Hepatocyte (in vitro differentiated cells): ENCODE results near the gene HOXB3. TPM values are rescaled to one million over a fixed set of nuclear protein-coding genes. Genes with fewer than 3 reads are reported as not detected.
A peak's percentile ranks its signal among the peaks of the same experiment; 100 is the strongest.

Experiments
- DNase-seq: peaks from one replicate; pipeline ENCODE4 v3.0.0-alpha.2; 2016; ENCODE audit warnings: low spot score
- H2AFZ ChIP-seq: fragments of 200-600 bp; sonication (generic); 2 replicates; pipeline ENCODE4 v1.6.0; 2016; ENCODE audit warnings: antibody characterized with exemption, mild to moderate bottlenecking
- H3K27ac ChIP-seq: fragments of 200-600 bp; sonication (generic); 2 replicates; pipeline ENCODE4 v1.5.1; 2016; ENCODE audit warnings: mild to moderate bottlenecking
- H3K27me3 ChIP-seq: fragments of 200-600 bp; sonication (generic); 2 replicates; pipeline ENCODE4 v1.6.1; 2016
- H3K36me3 ChIP-seq: fragments of 200-600 bp; sonication (generic); replicated peaks from 2 replicates; pipeline ENCODE4 v1.5.1; 2016; ENCODE audit warnings: low read depth; ENCODE audit not compliant: insufficient read depth
- H3K4me1 ChIP-seq: fragments of 200-600 bp; sonication (generic); 2 replicates; pipeline ENCODE4 v1.5.1; 2016; ENCODE audit warnings: mild to moderate bottlenecking, moderate library complexity; ENCODE audit not compliant: insufficient read depth
- H3K4me2 ChIP-seq: fragments of 200-600 bp; sonication (generic); 2 replicates; pipeline ENCODE4 v1.6.0; 2016
- H3K4me3 ChIP-seq: fragments of 200-600 bp; sonication (generic); 2 replicates; pipeline ENCODE4 v1.5.1; 2016; ENCODE audit warnings: mild to moderate bottlenecking
- H3K79me2 ChIP-seq: fragments of 200-600 bp; sonication (generic); 2 replicates; pipeline ENCODE4 v1.6.0; 2017; ENCODE audit warnings: mild to moderate bottlenecking
- H3K9me2 ChIP-seq: fragments of 200-600 bp; sonication (generic); replicated peaks from 2 replicates; pipeline ENCODE4 v1.6.0; 2017; ENCODE audit warnings: mild to moderate bottlenecking; ENCODE audit not compliant: insufficient read depth
- H3K9me3 ChIP-seq: fragments of 200-600 bp; sonication (generic); 2 replicates; pipeline ENCODE4 v1.5.1; 2016; ENCODE audit warnings: low read depth, mild to moderate bottlenecking
- H4K20me1 ChIP-seq: fragments of 200-600 bp; sonication (generic); 2 replicates; pipeline ENCODE4 v1.6.0; 2016; ENCODE audit warnings: mild to moderate bottlenecking; ENCODE audit not compliant: insufficient read depth, poor library complexity, severe bottlenecking
- CTCF ChIP-seq: fragments of 200-600 bp; sonication (generic); IDR thresholded peaks from 2 replicates; pipeline ENCODE4 v1.5.1; 2016; ENCODE audit warnings: antibody characterized with exemption, mild to moderate bottlenecking; ENCODE audit not compliant: poor library complexity
- EZH2 ChIP-seq: fragments of 200-600 bp; sonication (generic); IDR thresholded peaks from 2 replicates; pipeline ENCODE4 v1.6.1; 2016; ENCODE audit warnings: antibody characterized with exemption, mild to moderate bottlenecking, borderline replicate concordance
- EZH2phosphoT487 ChIP-seq: fragments of 200-600 bp; sonication (generic); IDR thresholded peaks from one replicate; pipeline ENCODE4 v1.6.1; 2018; ENCODE audit warnings: antibody characterized with exemption, mild to moderate bottlenecking, low read depth, moderate library complexity; ENCODE audit not compliant: unreplicated experiment, severe bottlenecking
- WGBS: methylation state at CpG from one replicate; pipeline ENCODE4 v1.1.6; 2016; ENCODE audit warnings: low lambda C conversion rate; ENCODE audit errors: missing lambda C conversion rate; 5-methylcytosine and 5-hydroxymethylcytosine counted together
- polyA plus RNA-seq: library from polyadenylated mRNA; unstranded; fragments of >200 nt; fragmentation: Nextera tagmentation; extraction: Ambion mirVana; gene quantifications from 2 replicates; pipeline ENCODE4 v1.2.1, GENCODE V29; 2016
- total RNA-seq: library from RNA; depleted of rRNA; stranded (reverse); fragments of >200 nt; gene quantifications from 2 replicates; pipeline ENCODE4 v1.2.3, GENCODE V29; 2014

HOXB3 gene
- total and polyA plus RNA-seq, 2 experiments from 2014 or later: 1.8 to 5.9 TPM

- DNase-seq: no peak
- 85% methylated on average over 1 of the region's 1 CpG for WGBS
- no peaks in the 10 kb centered on the region for H3K36me3 ChIP-seq
- no peaks in the 10 kb centered on the region for H4K20me1 ChIP-seq
- H3K79me2 ChIP-seq: peaks cover 20% of the 10 kb centered on the region
- no peak overlapping the region for H2AFZ ChIP-seq
- no peaks in the 10 kb centered on the region for H3K9me3 ChIP-seq
- no peak for TF ChIP-seq CTCF
- TF ChIP-seq EZH2phosphoT487: no peak
- TF ChIP-seq EZH2: no peak
- peaks cover 80% of the 10 kb centered on the region for H3K27me3 ChIP-seq
- peaks cover 22% of the 10 kb centered on the region for H3K4me1 ChIP-seq
- peak overlapping the region; percentile 96 for H3K27ac ChIP-seq
- no peak overlapping the region for H3K4me3 ChIP-seq
- peak overlapping the region; percentile 91 for H3K4me2 ChIP-seq
- no peaks in the 10 kb centered on the region for H3K9me2 ChIP-seq
Observed at GRCh38 chr17:48545539-48545938, 44.5 kb downstream of the HOXB3 start.

- no peaks in the 10 kb centered on the region for H3K9me3 ChIP-seq
- H3K36me3 ChIP-seq: no peaks in the 10 kb centered on the region
- peaks cover 80% of the 10 kb centered on the region for H3K27me3 ChIP-seq
- 21% methylated on average over 11 of the region's 12 CpGs for WGBS
- H3K9me2 ChIP-seq: no peaks in the 10 kb centered on the region
- peaks cover 22% of the 10 kb centered on the region for H3K4me1 ChIP-seq
- peak within 1 kb of the TSS; percentile 91 for H3K4me2 ChIP-seq
- no peak for TF ChIP-seq EZH2
- no peak for TF ChIP-seq EZH2phosphoT487
- no peak for TF ChIP-seq CTCF
- H4K20me1 ChIP-seq: no peaks in the 10 kb centered on the region
- DNase-seq: no peak
- peak within 1 kb of the TSS; percentile 52 for H3K4me3 ChIP-seq
- H2AFZ ChIP-seq: peak within 1 kb of the TSS; percentile 22
- H3K27ac ChIP-seq: peak within 1 kb of the TSS; percentile 96
- H3K79me2 ChIP-seq: peaks cover 20% of the 10 kb centered on the region
Observed at GRCh38 chr17:48545022-48545375, 45.0 kb downstream of the HOXB3 start, which contains the start of gene HOXB2. Gene HOXB2 (minus strand): TSS chr17:48545109. CDS start chr17:48544911, 198 bp downstream.

GRCh38 chr17:48544349-48545021, 45.6 kb downstream of the HOXB3 start:
- Histone ChIP-seq H3K4me1 (peaks cover 22% of the 10 kb centered on the region), H3K27me3 (peaks cover 81% of the 10 kb centered on the region), H3K9me3 (no peaks in the 10 kb centered on the region), H3K79me2 (peaks cover 20% of the 10 kb centered on the region), H4K20me1 (no peaks in the 10 kb centered on the region), H3K4me3 (peak overlapping the region; percentile 52), H3K9me2 (no peaks in the 10 kb centered on the region), H3K4me2 (peak overlapping the region; percentile 91), H3K36me3 (no peaks in the 10 kb centered on the region), H2AFZ (peak overlapping the region; percentile 22), H3K27ac (peak overlapping the region; percentile 96)
- 7% methylated on average over 35 of the region's 38 CpGs for WGBS
- DNase-seq: peak; percentile 72
- TF ChIP-seq EZH2 (peak; percentile 43), CTCF (no peak)
